Measurements from ENCODE around the gene CAPS.

Gene CAPS

GRCh38 chr19:5934069-5934401 lies 20.0 kb downstream of the CAPS start:
- no peak for DNase-seq (ENCODE audit: low spot score)

- no peak for DNase-seq (ENCODE audit: low spot score)
These were observed 20.9 kb downstream of the CAPS start for GRCh38 chr19:5934774-5935472.

GRCh38 chr19:5935473-5936291 lies 21.6 kb downstream of the CAPS start:
- no peak for DNase-seq (ENCODE audit: low spot score)

GRCh38 chr19:5936292-5936592 lies 22.2 kb downstream of the CAPS start:
- no peak for DNase-seq (ENCODE audit: low spot score)

GRCh38 chr19:5937550-5937949 lies 23.5 kb downstream of the CAPS start:
- no peak for DNase-seq (ENCODE audit: low spot score)

GRCh38 chr19:5940260-5941208 lies 26.5 kb downstream of the CAPS start:
- DNase-seq (ENCODE audit: low spot score), result no peak

- DNase-seq (ENCODE audit: low spot score), result no peak
These were observed 27.6 kb downstream of the CAPS start for GRCh38 chr19:5941673-5942072.

- no peak for DNase-seq (ENCODE audit: low spot score)
These were observed 29.0 kb downstream of the CAPS start for GRCh38 chr19:5943045-5943444.

GRCh38 chr19:5943623-5944022 lies 29.6 kb downstream of the CAPS start:
- no peak for DNase-seq (ENCODE audit: low spot score)

- no peak for DNase-seq (ENCODE audit: low spot score)
These were observed 33.4 kb downstream of the CAPS start for GRCh38 chr19:5947435-5947834.

GRCh38 chr19:5948752-5949564 lies 34.9 kb downstream of the CAPS start:
- no peak for DNase-seq (ENCODE audit: low spot score)

- no peak for DNase-seq (ENCODE audit: low spot score)
These were observed 35.8 kb downstream of the CAPS start for GRCh38 chr19:5949792-5950305.

- DNase-seq (ENCODE audit: low spot score), result no peak
These were observed 36.7 kb downstream of the CAPS start for GRCh38 chr19:5950741-5951140.

- DNase-seq (ENCODE audit: low spot score), result no peak
These were observed 37.3 kb downstream of the CAPS start for GRCh38 chr19:5951338-5951861.

- DNase-seq (ENCODE audit: low spot score), result no peak
These were observed 38.4 kb downstream of the CAPS start for GRCh38 chr19:5952193-5953029.

- no peak for DNase-seq (ENCODE audit: low spot score)
These were observed 39.1 kb downstream of the CAPS start for GRCh38 chr19:5953030-5953589.

- DNase-seq (ENCODE audit: low spot score), result peak; percentile 14
These were observed 39.7 kb downstream of the CAPS start for GRCh38 chr19:5953680-5954213.

- DNase-seq (ENCODE audit: low spot score), result no peak
These were observed 40.2 kb downstream of the CAPS start for GRCh38 chr19:5954293-5954692.

- no peak for DNase-seq (ENCODE audit: low spot score)
These were observed 41.5 kb downstream of the CAPS start for GRCh38 chr19:5955636-5955935.

GRCh38 chr19:5956323-5956722 lies 42.3 kb downstream of the CAPS start:
- no peak for DNase-seq (ENCODE audit: low spot score)

Measured in SW480 (cell line).